Coronary artery (tissue), 2 donors: Measurements from ENCODE around the gene KCNQ5.

Experiments
- DNase-seq: peaks from one replicate; pipeline ENCODE4 v3.0.0-alpha.2; 2017; ENCODE audit warnings: low spot score
- H3K27ac ChIP-seq, 2 donors: fragments of 200-600 bp; sonication (generic); one replicate each; pipeline ENCODE4 v1.5.1; 2016 to 2019
- H3K4me3 ChIP-seq: fragments of 200-600 bp; sonication (generic); 2 replicates; pipeline ENCODE4 v1.5.1; 2016; ENCODE audit warnings: mild to moderate bottlenecking, moderate library complexity
- TF ChIP-seq, protein P1 (sequence below): fragments of 200-600 bp; sonication (generic); IDR thresholded peaks from one replicate; pipeline ENCODE4 v1.5.1; 2019; ENCODE audit warnings: antibody characterized with exemption

The KCNQ5 gene

DNA sequence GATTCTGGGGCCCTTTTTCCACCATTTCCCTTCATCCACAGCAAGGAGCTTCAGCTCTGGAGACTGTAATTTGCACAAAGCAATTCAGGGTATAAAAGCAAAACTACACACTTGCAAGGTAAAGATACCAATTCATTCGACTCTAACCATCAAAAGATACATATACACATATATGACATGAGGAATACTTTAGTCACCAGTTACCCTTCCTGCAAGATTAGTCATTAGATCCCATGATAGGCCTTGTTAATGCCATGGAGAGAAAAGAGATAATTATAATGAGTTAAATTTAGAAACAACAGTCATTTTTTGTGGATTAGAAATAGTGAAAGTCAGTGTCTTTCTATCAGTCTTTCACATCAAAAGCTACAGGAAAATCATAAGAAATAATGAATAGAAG, 204.2 kb downstream of the KCNQ5 start:
- H3K27ac ChIP-seq: no peak overlapping the region
- no peak for DNase-seq
- TF ChIP-seq, protein P1, sequence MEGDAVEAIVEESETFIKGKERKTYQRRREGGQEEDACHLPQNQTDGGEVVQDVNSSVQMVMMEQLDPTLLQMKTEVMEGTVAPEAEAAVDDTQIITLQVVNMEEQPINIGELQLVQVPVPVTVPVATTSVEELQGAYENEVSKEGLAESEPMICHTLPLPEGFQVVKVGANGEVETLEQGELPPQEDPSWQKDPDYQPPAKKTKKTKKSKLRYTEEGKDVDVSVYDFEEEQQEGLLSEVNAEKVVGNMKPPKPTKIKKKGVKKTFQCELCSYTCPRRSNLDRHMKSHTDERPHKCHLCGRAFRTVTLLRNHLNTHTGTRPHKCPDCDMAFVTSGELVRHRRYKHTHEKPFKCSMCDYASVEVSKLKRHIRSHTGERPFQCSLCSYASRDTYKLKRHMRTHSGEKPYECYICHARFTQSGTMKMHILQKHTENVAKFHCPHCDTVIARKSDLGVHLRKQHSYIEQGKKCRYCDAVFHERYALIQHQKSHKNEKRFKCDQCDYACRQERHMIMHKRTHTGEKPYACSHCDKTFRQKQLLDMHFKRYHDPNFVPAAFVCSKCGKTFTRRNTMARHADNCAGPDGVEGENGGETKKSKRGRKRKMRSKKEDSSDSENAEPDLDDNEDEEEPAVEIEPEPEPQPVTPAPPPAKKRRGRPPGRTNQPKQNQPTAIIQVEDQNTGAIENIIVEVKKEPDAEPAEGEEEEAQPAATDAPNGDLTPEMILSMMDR: no peak

DNA sequence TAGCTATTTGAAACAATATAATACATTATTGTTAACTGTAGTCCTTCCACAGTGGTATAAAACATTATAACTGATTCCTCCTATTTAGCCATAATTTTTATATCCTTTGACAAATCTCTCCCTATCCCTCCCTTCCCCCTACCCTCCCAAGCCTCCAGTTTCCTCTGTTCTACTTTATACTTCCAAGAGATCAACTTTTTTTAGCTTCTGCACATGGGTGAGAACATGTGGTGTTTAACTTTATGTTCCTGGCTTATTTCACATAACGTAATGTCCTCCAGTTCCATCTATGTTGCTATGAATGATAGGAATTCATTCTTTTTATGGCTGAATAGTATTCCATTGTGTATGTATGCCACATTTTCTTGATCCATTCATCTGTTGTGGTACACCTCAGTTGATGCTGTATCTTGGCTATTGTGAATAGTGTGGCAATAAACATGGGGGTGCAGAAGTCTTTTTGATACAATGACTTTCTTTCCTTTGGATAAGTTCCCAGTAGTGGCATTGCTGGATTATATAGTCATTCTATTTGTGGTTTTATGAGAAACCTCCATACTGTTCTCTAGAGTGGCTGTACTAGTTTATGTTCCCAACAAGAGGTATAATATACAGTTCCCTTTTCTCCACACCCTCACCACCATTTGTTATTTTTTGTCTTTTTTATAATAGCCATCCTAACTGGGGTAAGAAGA, 205.0 kb downstream of the KCNQ5 start:
- DNase-seq: no peak
- TF ChIP-seq, protein P1: no peak
- no peak overlapping the region for H3K27ac ChIP-seq
- H3K4me3 ChIP-seq: no peak overlapping the region

More for the DNA sequence above, 204.2 kb downstream of the KCNQ5 start:
- H3K4me3 ChIP-seq: no peak overlapping the region

DNA sequence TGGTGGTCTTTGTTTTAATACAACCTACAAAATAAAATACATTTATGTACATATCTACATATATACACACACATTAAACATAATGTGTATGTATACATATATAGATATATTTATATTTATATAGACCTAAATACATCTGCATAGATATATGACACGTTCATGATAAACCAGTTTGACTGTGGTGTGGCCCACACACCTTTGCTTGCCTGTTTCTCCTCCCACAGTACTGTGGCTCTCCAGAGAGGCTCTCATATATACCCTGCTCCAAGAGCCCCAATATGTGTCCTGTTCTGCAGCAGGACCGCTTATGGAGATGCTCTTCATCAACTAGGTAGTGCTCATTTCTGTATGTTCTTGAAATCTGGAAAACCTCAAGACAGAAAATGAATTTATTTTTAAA, 207.0 kb downstream of the KCNQ5 start:
- DNase-seq: no peak
- Histone ChIP-seq H3K4me3 (no peak overlapping the region), H3K27ac (no peak overlapping the region)
- TF ChIP-seq, protein P1: no peak

DNA sequence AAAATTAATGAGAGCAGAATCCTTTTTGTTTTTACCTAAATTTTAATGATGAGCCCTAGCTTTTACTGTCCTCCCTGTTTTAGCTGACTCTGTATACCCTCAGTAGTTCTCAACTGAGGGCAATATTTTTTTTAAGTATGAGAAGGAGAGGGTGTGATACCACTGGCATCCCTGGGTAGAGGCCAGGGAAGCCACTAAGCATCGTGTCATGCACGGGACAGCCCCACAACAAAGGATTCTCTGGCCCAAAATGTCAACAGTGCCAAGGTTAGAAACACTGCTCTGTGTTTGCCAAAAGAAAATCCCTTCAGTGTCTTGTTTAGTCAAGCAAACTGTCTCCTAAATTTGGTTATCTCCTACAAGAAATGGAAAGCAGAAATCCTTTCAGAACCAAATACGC, 210.4 kb downstream of the KCNQ5 start:
- H3K27ac ChIP-seq: no peak overlapping the region
- H3K4me3 ChIP-seq: no peak overlapping the region
- DNase-seq: no peak
- TF ChIP-seq, protein P1: no peak

DNA sequence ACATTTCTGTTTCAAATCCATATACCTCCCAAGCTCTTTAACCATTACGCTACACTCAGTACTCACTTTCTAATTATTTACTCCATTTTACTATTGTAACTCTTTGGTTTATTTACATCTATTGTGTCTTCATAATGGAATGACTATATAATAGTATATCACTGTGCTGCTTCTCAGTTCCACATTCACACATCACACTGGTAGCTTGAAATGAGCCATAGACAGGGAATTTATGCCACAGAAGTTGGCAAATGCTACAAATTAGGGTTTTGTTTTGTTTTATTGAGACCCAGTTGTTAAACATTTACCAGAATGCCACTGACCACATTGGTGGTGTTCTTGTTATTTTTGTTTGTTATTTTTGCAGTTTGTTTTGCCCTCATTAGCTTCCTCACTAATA, 213.9 kb downstream of the KCNQ5 start:
- no peak for DNase-seq
- Histone ChIP-seq H3K27ac (no peak overlapping the region), H3K4me3 (no peak overlapping the region)
- TF ChIP-seq, protein P1: no peak

DNA sequence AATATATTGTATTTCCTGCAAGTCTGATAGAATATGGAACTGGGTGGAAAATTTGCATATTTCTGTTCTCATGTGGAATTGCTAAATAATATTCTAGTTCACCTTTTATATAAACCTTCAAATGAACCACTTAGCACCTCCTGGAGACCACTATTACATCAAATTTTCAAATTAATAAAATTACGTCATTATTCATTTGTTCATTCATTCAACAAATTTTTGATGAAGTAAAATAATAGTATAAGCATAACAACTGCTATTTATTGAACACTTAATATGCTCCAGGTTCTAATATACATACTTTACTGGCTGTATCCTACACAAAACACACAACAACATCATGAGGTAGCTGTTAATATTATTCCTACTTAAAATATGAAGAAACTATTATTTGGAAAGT, 215.1 kb downstream of the KCNQ5 start:
- Histone ChIP-seq H3K4me3 (no peak overlapping the region), H3K27ac (no peak overlapping the region)
- no peak for DNase-seq
- TF ChIP-seq, protein P1: no peak

DNA sequence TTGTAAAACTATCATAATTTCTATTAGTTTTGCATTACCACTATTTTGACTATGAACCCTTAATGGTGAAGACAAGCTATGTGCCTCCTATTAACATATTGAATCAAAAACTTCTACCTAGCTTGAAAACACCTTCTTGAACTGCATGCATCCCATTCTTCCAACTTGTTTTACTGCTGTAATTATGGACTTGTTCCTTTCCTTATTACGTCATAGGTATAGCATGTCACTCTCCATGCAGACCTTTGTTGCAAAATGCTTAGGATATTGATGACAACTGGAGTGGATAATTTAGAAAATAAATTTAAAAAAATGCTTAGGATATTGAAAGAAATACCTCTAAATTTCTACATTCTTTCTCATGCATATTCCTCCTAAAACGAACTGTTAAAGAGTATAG, 219.3 kb downstream of the KCNQ5 start:
- no peak overlapping the region for H3K27ac ChIP-seq
- H3K4me3 ChIP-seq: no peak overlapping the region
- DNase-seq: no peak
- TF ChIP-seq, protein P1: no peak
